SK-N-SH (cell line): ENCODE data around the gene B4GALNT2.
"Not testable (repeated sequence)": the region's sequence is repeated elsewhere in the genome, so short reads cannot be mapped to it uniquely, and the experiment has no call there.

Experiments
- EP300 ChIP-seq, 2 experiments: IDR thresholded peaks; 2 replicates each; pipeline versions ENCODE4 v1.4.0 to v1.6.1; 2012; ENCODE audit warnings: borderline replicate concordance in 1 of 2, low read depth in 1 of 2, low read length in 1 of 2
- EZH2phosphoT487 ChIP-seq: fragments of 200-600 bp; sonication (generic); IDR thresholded peaks from 2 replicates; pipeline ENCODE4 v1.6.1; 2017; ENCODE audit warnings: low read depth, mixed run types, mild to moderate bottlenecking, antibody characterized with exemption, moderate library complexity, borderline replicate concordance
- GABPA ChIP-seq: IDR thresholded peaks from 2 replicates; pipeline ENCODE4 v1.4.0; 2012; ENCODE audit warnings: low read depth, mild to moderate bottlenecking
- JUND ChIP-seq: IDR thresholded peaks from 2 replicates; pipeline ENCODE4 v1.4.0; 2012
- NRF1 ChIP-seq: IDR thresholded peaks from 2 replicates; pipeline ENCODE4 v1.6.1; 2012; ENCODE audit warnings: low read depth, mild to moderate bottlenecking, low read length
- POLR2AphosphoS5 ChIP-seq: IDR thresholded peaks from 2 replicates; pipeline ENCODE4 v1.6.1; 2012; ENCODE audit warnings: low read depth, low read length
- RFX5 ChIP-seq: IDR thresholded peaks from 2 replicates; pipeline ENCODE4 v1.6.1; 2012; ENCODE audit warnings: mild to moderate bottlenecking, improper control_type of control experiment, low read length
- RXRA ChIP-seq: IDR thresholded peaks from 2 replicates; pipeline ENCODE4 v1.4.0; 2012; ENCODE audit warnings: low read depth, mild to moderate bottlenecking, borderline replicate concordance
- TAF1 ChIP-seq: IDR thresholded peaks from 2 replicates; pipeline ENCODE4 v1.6.1; 2012; ENCODE audit warnings: low read depth, mild to moderate bottlenecking, low read length, moderate library complexity, borderline replicate concordance
- TCF12 ChIP-seq: IDR thresholded peaks from 2 replicates; pipeline ENCODE4 v1.4.0; 2012
- TF ChIP-seq, protein P1 (sequence below): fragments of 200-600 bp; sonication (generic); IDR thresholded peaks from 2 replicates; pipeline ENCODE4 v1.6.1; 2017; ENCODE audit warnings: antibody characterized with exemption, mild to moderate bottlenecking, moderate library complexity

DNA sequence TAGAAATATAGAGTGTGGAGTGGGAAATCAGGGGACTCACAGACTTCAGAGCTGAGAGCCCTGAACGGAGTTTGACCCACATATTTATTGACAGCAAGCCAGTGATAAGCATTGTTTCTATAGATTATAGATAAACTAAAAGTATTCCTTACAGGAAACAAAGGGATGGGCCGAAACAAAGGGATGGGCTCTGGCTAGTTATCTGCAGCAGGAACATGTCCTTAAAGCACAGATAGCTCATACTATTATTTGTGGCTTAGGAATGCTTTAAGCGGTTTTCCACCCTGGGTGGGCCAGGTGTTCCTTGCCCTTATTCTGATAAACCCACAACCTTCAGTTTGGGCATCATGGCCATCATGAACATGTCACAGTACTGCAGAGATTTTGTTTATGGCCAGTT, 38.1 kb downstream of the B4GALNT2 start:
- TF ChIP-seq TCF12; JUND; NRF1; POLR2AphosphoS5; EZH2phosphoT487; RFX5; EP300 (IDR thresholded peaks at IDR 0.05; ENCODE audit: borderline replicate concordance in 1 of 2, low read depth in 1 of 2, low read length in 1 of 2); TAF1; RXRA; GABPA: not testable (repeated sequence)
- TF ChIP-seq, protein P1, sequence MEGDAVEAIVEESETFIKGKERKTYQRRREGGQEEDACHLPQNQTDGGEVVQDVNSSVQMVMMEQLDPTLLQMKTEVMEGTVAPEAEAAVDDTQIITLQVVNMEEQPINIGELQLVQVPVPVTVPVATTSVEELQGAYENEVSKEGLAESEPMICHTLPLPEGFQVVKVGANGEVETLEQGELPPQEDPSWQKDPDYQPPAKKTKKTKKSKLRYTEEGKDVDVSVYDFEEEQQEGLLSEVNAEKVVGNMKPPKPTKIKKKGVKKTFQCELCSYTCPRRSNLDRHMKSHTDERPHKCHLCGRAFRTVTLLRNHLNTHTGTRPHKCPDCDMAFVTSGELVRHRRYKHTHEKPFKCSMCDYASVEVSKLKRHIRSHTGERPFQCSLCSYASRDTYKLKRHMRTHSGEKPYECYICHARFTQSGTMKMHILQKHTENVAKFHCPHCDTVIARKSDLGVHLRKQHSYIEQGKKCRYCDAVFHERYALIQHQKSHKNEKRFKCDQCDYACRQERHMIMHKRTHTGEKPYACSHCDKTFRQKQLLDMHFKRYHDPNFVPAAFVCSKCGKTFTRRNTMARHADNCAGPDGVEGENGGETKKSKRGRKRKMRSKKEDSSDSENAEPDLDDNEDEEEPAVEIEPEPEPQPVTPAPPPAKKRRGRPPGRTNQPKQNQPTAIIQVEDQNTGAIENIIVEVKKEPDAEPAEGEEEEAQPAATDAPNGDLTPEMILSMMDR, result not testable (repeated sequence)
